ENCODE measurements around the gene UCHL1.
"Not testable (repeated sequence)": the region's sequence is repeated elsewhere in the genome, so short reads cannot be mapped to it uniquely, and the experiment has no call there.

UCHL1 gene

GRCh38 chr4:41299486-41299885 lies 42.8 kb downstream of the UCHL1 start:
- no peaks in the 10 kb centered on the region for H3K36me3 Mint-ChIP-seq

GRCh38 chr4:41301137-41301536 lies 44.4 kb downstream of the UCHL1 start:
- no peak overlapping the region for H3K27ac Mint-ChIP-seq
- peaks cover 6% of the 10 kb centered on the region for H3K9me3 Mint-ChIP-seq
- peaks cover 11% of the 10 kb centered on the region for H3K27me3 Mint-ChIP-seq
- H3K36me3 Mint-ChIP-seq: no peaks in the 10 kb centered on the region
- no peak overlapping the region for H3K4me3 Mint-ChIP-seq
- H3K4me1 Mint-ChIP-seq: no peaks in the 10 kb centered on the region

More at GRCh38 chr4:41299486-41299885, 42.8 kb downstream of the UCHL1 start:
- Mint-ChIP-seq H3K4me3 (no peak overlapping the region), H3K27me3 (peaks cover 8% of the 10 kb centered on the region), H3K27ac (no peak overlapping the region), H3K9me3 (peaks cover 6% of the 10 kb centered on the region), H3K4me1 (no peaks in the 10 kb centered on the region)

GRCh38 chr4:41303372-41304118 lies 46.8 kb downstream of the UCHL1 start:
- Mint-ChIP-seq H3K4me3 (no peak overlapping the region), H3K27ac (no peak overlapping the region), H3K36me3 (no peaks in the 10 kb centered on the region), H3K4me1 (no peaks in the 10 kb centered on the region), H3K27me3 (peaks cover 13% of the 10 kb centered on the region), H3K9me3 (peaks cover 6% of the 10 kb centered on the region)

GRCh38 chr4:41304221-41304620 lies 47.5 kb downstream of the UCHL1 start:
- Mint-ChIP-seq H3K4me1 (no peaks in the 10 kb centered on the region), H3K36me3 (no peaks in the 10 kb centered on the region), H3K27ac (no peak overlapping the region), H3K27me3 (peaks cover 13% of the 10 kb centered on the region), H3K9me3 (peaks cover 6% of the 10 kb centered on the region), H3K4me3 (no peak overlapping the region)

- H3K36me3 Mint-ChIP-seq: no peaks in the 10 kb centered on the region
- H3K9me3 Mint-ChIP-seq: peaks cover 6% of the 10 kb centered on the region
- no peak overlapping the region for H3K27ac Mint-ChIP-seq
- peaks cover 14% of the 10 kb centered on the region for H3K27me3 Mint-ChIP-seq
- no peak overlapping the region for H3K4me3 Mint-ChIP-seq
- H3K4me1 Mint-ChIP-seq: no peaks in the 10 kb centered on the region
These were observed 48.7 kb downstream of the UCHL1 start for GRCh38 chr4:41305476-41305875.

- Mint-ChIP-seq H3K9me3 (peaks cover 6% of the 10 kb centered on the region), H3K27me3 (peaks cover 14% of the 10 kb centered on the region), H3K27ac (no peak overlapping the region), H3K4me3 (no peak overlapping the region), H3K36me3 (no peaks in the 10 kb centered on the region), H3K4me1 (no peaks in the 10 kb centered on the region)
These were observed 50.9 kb downstream of the UCHL1 start for GRCh38 chr4:41307638-41308037.

- H3K4me1 Mint-ChIP-seq: no peaks in the 10 kb centered on the region
- no peaks in the 10 kb centered on the region for H3K36me3 Mint-ChIP-seq
- H3K9me3 Mint-ChIP-seq: peaks cover 6% of the 10 kb centered on the region
- peaks cover 14% of the 10 kb centered on the region for H3K27me3 Mint-ChIP-seq
- no peak overlapping the region for H3K4me3 Mint-ChIP-seq
- H3K27ac Mint-ChIP-seq: no peak overlapping the region
These were observed 51.7 kb downstream of the UCHL1 start for GRCh38 chr4:41308398-41308797.

- not testable (repeated sequence) for H3K9me3 Mint-ChIP-seq, H3K27me3 Mint-ChIP-seq, H3K36me3 Mint-ChIP-seq, H3K4me1 Mint-ChIP-seq, H3K4me3 Mint-ChIP-seq, H3K27ac Mint-ChIP-seq
These were observed 58.7 kb downstream of the UCHL1 start for GRCh38 chr4:41315426-41315825.

GRCh38 chr4:41315862-41316261 lies 59.1 kb downstream of the UCHL1 start:
- Mint-ChIP-seq H3K9me3 (no peaks in the 10 kb centered on the region), H3K27ac (no peak overlapping the region), H3K27me3 (peaks cover 2% of the 10 kb centered on the region), H3K4me3 (no peak overlapping the region), H3K4me1 (no peaks in the 10 kb centered on the region), H3K36me3 (no peaks in the 10 kb centered on the region)
